ENCODE data around the gene HMX1. TPM values are rescaled to one million over a fixed set of nuclear protein-coding genes. Genes with fewer than 3 reads are reported as not detected.

The HMX1 gene
- total RNA-seq, 1 donor from 2014 or later, result not detected

DNA sequence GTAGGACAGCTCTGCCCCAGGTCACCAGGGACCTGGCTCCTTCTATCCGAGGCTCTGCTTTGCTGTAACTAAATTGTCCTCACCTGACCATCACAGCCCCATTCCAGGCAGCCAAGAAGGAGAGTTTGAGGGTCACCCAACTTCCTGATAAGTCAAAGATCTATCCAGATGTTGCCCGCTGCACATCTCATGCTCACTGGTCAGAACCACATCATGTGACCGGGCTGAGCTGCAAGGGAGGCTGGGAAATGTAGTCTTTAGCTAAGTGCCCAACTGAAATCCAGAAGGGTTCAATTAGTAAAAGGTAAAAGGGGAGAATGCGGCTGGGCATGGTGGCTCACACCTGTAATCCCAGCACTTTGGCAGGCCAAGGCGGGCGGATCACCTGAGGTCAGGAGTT lies 18.4 kb downstream of the HMX1 start:
- no peak for TF ChIP-seq CTCF (conservative IDR thresholded peaks at IDR 0.05; ENCODE audit: low read depth, low read length)
- no peak for DNase-seq (ENCODE audit: low read depth)
- H3K4me3 ChIP-seq (ENCODE audit: low read depth, low read length), result no peak overlapping the region

DNA sequence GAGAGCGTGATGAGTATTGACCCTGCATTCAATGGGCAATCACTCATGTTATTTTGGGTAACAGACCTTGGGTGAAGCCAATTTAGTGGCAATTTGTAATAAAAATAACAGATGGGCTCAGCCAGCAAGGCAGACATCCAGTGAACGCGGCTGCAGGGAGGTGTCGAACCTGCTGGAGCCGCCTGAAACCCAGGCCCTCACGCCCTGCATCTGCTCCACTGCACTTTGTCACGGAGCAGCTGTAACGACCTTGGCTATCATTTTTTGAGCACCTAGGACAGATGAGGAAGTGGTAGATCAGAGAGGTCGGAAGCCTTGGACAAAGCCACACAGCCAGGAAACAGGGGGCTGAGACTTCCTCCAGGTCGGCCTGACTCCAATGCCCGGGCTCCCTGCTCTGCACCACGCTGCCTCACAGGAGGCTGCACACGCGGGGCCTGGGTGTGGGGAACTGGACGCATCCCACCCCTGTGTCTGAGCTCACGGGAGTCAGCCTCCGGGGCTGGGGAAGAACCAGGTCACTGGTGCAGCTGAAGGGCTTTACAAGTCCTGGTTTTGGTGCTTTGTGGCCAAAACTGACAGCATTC lies 19.4 kb downstream of the HMX1 start:
- TF ChIP-seq CTCF (conservative IDR thresholded peaks at IDR 0.05; ENCODE audit: low read depth, low read length), result no peak
- no peak for DNase-seq (ENCODE audit: low read depth)
- no peak overlapping the region for H3K4me3 ChIP-seq (ENCODE audit: low read depth, low read length)

- H3K4me3 ChIP-seq (ENCODE audit: low read depth, low read length), result no peak overlapping the region
- TF ChIP-seq CTCF (conservative IDR thresholded peaks at IDR 0.05; ENCODE audit: low read depth, low read length), result no peak
- no peak for DNase-seq (ENCODE audit: low read depth)
These were observed 20.1 kb downstream of the HMX1 start for GRCh38 chr4:8851321-8852117.

- TF ChIP-seq CTCF (conservative IDR thresholded peaks at IDR 0.05; ENCODE audit: low read depth, low read length), result no peak
- no peak overlapping the region for H3K4me3 ChIP-seq (ENCODE audit: low read depth, low read length)
- no peak for DNase-seq (ENCODE audit: low read depth)
These were observed 20.8 kb downstream of the HMX1 start for GRCh38 chr4:8850830-8851188.

GRCh38 chr4:8850074-8850829 lies 21.4 kb downstream of the HMX1 start:
- no peak for TF ChIP-seq CTCF (conservative IDR thresholded peaks at IDR 0.05; ENCODE audit: low read depth, low read length)
- H3K4me3 ChIP-seq (ENCODE audit: low read depth, low read length), result no peak overlapping the region
- no peak for DNase-seq (ENCODE audit: low read depth)

GRCh38 chr4:8849266-8850073 lies 22.2 kb downstream of the HMX1 start:
- TF ChIP-seq CTCF (conservative IDR thresholded peaks at IDR 0.05; ENCODE audit: low read depth, low read length), result no peak
- no peak for DNase-seq (ENCODE audit: low read depth)
- no peak overlapping the region for H3K4me3 ChIP-seq (ENCODE audit: low read depth, low read length)

Measured in epithelial cell of proximal tubule (primary cell).